GM12878 (cell line): ENCODE data around the gene RPGRIP1. TPM values are rescaled to one million over a fixed set of nuclear protein-coding genes. Genes with fewer than 3 reads are reported as not detected.
A peak's percentile ranks its signal among the peaks of the same experiment; 100 is the strongest.

Experiments used
- BHLHE40 ChIP-seq, 2 experiments: fragments of 450-650 bp in 1 of 2; IDR thresholded peaks; 2 replicates each; pipeline ENCODE4 v1.6.1; 2011 to 2017; ENCODE audit warnings: low read depth in 2 of 2, borderline replicate concordance in 1 of 2, improper control_type of control experiment in 1 of 2, low read length in 1 of 2, mild to moderate bottlenecking in 1 of 2
- BMI1 ChIP-seq: fragments of 450-650 bp; IDR thresholded peaks from 2 replicates; pipeline ENCODE4 v1.6.1; 2016; ENCODE audit warnings: mild to moderate bottlenecking, moderate library complexity, borderline replicate concordance
- CHD2 ChIP-seq: IDR thresholded peaks from 2 replicates; pipeline ENCODE4 v1.6.1; 2011; ENCODE audit warnings: low read depth, low read length, improper control_type of control experiment, borderline replicate concordance
- CREM ChIP-seq: IDR thresholded peaks from 2 replicates; pipeline ENCODE4 v1.6.1; 2014; ENCODE audit warnings: antibody characterized with exemption, low read depth
- EP300 ChIP-seq, 2 experiments: fragments of 150-350 bp in 1 of 2; IDR thresholded peaks; 2 replicates each; pipeline ENCODE4 v1.6.1; 2011 to 2012; ENCODE audit warnings: low read depth in 2 of 2, low read length in 2 of 2, borderline replicate concordance in 1 of 2, improper control_type of control experiment in 1 of 2, inconsistent platforms in 1 of 2; ENCODE audit not compliant: control insufficient read depth in 1 of 2
- GABPA ChIP-seq: IDR thresholded peaks from 2 replicates; pipeline ENCODE4 v1.6.1; 2014; ENCODE audit warnings: antibody characterized with exemption, low read depth, mild to moderate bottlenecking, inconsistent platforms
- HDAC6 ChIP-seq: fragments of 200-600 bp; sonication (generic); IDR thresholded peaks from one replicate; pipeline ENCODE4 v1.8.0; 2017; ENCODE audit warnings: antibody characterized with exemption; ENCODE audit not compliant: unreplicated experiment
- IKZF2 ChIP-seq, 2 experiments: fragments of 450-650 bp; IDR thresholded peaks; 2 replicates each; pipeline ENCODE4 v1.6.1; 2017; ENCODE audit warnings: mild to moderate bottlenecking in 2 of 2, moderate library complexity in 2 of 2
- JUND ChIP-seq: IDR thresholded peaks from 2 replicates; pipeline ENCODE4 v1.6.1; 2012; ENCODE audit warnings: low read depth, mild to moderate bottlenecking, low read length, improper control_type of control experiment, moderate library complexity
- MEF2A ChIP-seq: IDR thresholded peaks from 2 replicates; pipeline ENCODE4 v1.6.1; 2011; ENCODE audit warnings: low read depth, mild to moderate bottlenecking, low read length, moderate library complexity; ENCODE audit not compliant: insufficient read depth
- MTA2 ChIP-seq: fragments of 450-650 bp; IDR thresholded peaks from 2 replicates; pipeline ENCODE4 v1.6.1; 2016; ENCODE audit warnings: low read depth, mild to moderate bottlenecking, moderate library complexity
- PAX8 ChIP-seq: fragments of 450-650 bp; IDR thresholded peaks from 2 replicates; pipeline ENCODE4 v1.6.1; 2017; ENCODE audit warnings: mild to moderate bottlenecking, moderate library complexity
- PKNOX1 ChIP-seq: fragments of 450-650 bp; IDR thresholded peaks from 2 replicates; pipeline ENCODE4 v1.6.1; 2016; ENCODE audit warnings: mild to moderate bottlenecking
- POLR2AphosphoS5 ChIP-seq: IDR thresholded peaks from 2 replicates; pipeline ENCODE4 v1.6.1; 2011; ENCODE audit warnings: mild to moderate bottlenecking, low read length, inconsistent platforms
- RELB ChIP-seq: fragments of 450-650 bp; IDR thresholded peaks from 2 replicates; pipeline ENCODE4 v1.6.1; 2017; ENCODE audit warnings: low read depth, mild to moderate bottlenecking, moderate library complexity
- SIN3A ChIP-seq: IDR thresholded peaks from 2 replicates; pipeline ENCODE4 v1.6.1; 2012; ENCODE audit warnings: low read depth, low read length, improper control_type of control experiment
- SIX5 ChIP-seq: IDR thresholded peaks from 2 replicates; pipeline ENCODE4 v1.6.1; 2011; ENCODE audit warnings: mild to moderate bottlenecking, low read depth, low read length, moderate library complexity; ENCODE audit not compliant: severe bottlenecking
- SREBF1 ChIP-seq: IDR thresholded peaks from 2 replicates; pipeline ENCODE4 v1.6.1; 2012; ENCODE audit warnings: mild to moderate bottlenecking, low read length
- SUPT20H ChIP-seq: IDR thresholded peaks from 2 replicates; pipeline ENCODE4 v1.6.1; 2011; ENCODE audit warnings: low read depth, mild to moderate bottlenecking, low read length, moderate library complexity, borderline replicate concordance; ENCODE audit not compliant: control insufficient read depth
- ZBTB4 ChIP-seq: fragments of 450-650 bp; formaldehyde crosslinking; IDR thresholded peaks from 2 replicates; pipeline ENCODE4 v1.4.0; 2022; ENCODE audit warnings: mild to moderate bottlenecking, moderate library complexity
- ZSCAN29 ChIP-seq: fragments of 450-650 bp; IDR thresholded peaks from 2 replicates; pipeline ENCODE4 v1.6.1; 2017; ENCODE audit warnings: mild to moderate bottlenecking, moderate library complexity
- polyA plus RNA-seq, 11 experiments: library from polyadenylated mRNA; depleted of rRNA in 4 of 11; unstranded in 6 of 11; stranded (reverse) in 5 of 11; fragments of >200 nt; fragmentation: Nextera tagmentation in 4 of 11; fragmentation: Illumina TruSeq in 1 of 11; extraction: Ambion mirVana in 4 of 11; extraction: Trizol in 1 of 11; gene quantifications; 1 replicate in 1 of 11; 2 replicates in 10 of 11; pipeline versions ENCODE4 v1.2.1 to v1.2.3, GENCODE V29; 2011 to 2016; ENCODE audit warnings: inconsistent platforms in 2 of 11, missing spikeins in 2 of 11, low read depth in 1 of 11
- total RNA-seq, 4 experiments: library from RNA; depleted of rRNA in 3 of 4; stranded (reverse); fragments of >200 nt in 3 of 4; fragmentation: Illumina TruSeq in 1 of 4; extraction: Trizol in 1 of 4; gene quantifications; 2 replicates each; pipeline versions ENCODE4 v1.2.1 to v1.2.3, GENCODE V29; 2013 to 2021

RPGRIP1 gene
- total and polyA plus RNA-seq, 10 of the 15 experiments (the other 5 are each of a cell fraction or from before 2014, with no cell fraction given): 0.07 to 1.1 (median 0.30) TPM; not detected in 1

- TF ChIP-seq ZBTB4 (CRISPR knock-in tag) (no peak), CREM (peak; percentile 49; the same call in 1 of the 2 replicates), PKNOX1 (no peak), SIN3A (no peak), HDAC6 (peak; percentile 6), IKZF2 (IDR thresholded peaks at IDR 0.05) (peak; percentile 35 to 43; a peak in 1 of 4 replicates), MEF2A (no peak), BMI1 (no peak; the same call in 1 of the 2 replicates), MTA2 (peak; percentile 69), ZSCAN29 (no peak), CHD2 (peak; percentile 20; the same call in 1 of the 2 replicates), SREBF1 (no peak), RELB (peak; percentile 27; the same call in 1 of the 2 replicates), EP300 (IDR thresholded peaks at IDR 0.05; ENCODE audit: borderline replicate concordance in 1 of 2, control insufficient read depth in 1 of 2, low read depth in 2 of 2, low read length in 2 of 2) (peak in 1 of 2 experiments; percentile 78; a peak in 1 of 4 replicates), SIX5 (no peak), PAX8 (0 out of 2 replicates have a peak, but pooled peaks have one; percentile 22), GABPA (no peak), JUND (peak; percentile 82), SUPT20H (no peak), POLR2AphosphoS5 (peak; percentile 5; the same call in 1 of the 2 replicates), BHLHE40 (IDR thresholded peaks at IDR 0.05; ENCODE audit: borderline replicate concordance in 1 of 2, low read depth in 2 of 2, low read length in 1 of 2) (peak in 1 of 2 experiments; percentile 36; a peak in 1 of 4 replicates)
These were observed 15.7 kb upstream of the RPGRIP1 start (continued) for GRCh38 chr14:21264025-21264801.
